Measurements from ENCODE around the gene EXOC1L. TPM values are rescaled to one million over a fixed set of nuclear protein-coding genes. Genes with fewer than 3 reads are reported as not detected.

Gene EXOC1L
- total and polyA plus RNA-seq, 2 of the 13 experiments (the other 11 are each of a cell fraction or from before 2014, with no cell fraction given): not detected

DNA sequence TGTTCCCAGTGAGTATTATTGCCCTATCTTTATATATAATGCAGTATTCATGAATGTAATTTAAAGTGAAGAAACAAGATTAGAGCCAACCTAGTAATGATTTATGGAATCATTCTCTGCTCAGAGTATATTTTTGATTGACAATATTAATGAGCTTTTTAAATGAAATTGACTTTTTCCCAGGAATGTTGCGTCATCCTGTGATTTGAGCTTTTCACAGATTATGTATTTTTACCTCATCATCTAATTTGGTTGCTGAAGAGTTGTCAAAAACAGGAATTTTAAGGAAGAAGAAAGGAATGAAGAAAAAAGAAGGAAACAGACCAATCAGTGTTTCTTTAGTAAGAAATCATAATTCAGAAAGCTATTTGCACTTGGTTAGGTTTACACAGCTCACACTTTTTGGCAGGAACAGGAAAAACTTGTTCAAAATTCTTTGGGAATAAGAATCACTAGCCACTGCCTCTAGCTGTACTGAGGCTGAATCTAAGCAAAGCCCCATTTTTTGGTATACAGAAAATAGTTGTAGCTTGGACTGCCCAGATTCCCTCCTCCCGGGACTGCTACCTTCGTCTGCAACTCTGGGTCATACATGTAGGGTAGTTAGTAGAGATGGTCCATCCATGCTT, 61.2 kb downstream of the EXOC1L start:
- H3K9ac ChIP-seq (ENCODE audit: insufficient read depth, low read depth, low read length): no peak overlapping the region
- no peaks in the 10 kb centered on the region for H3K79me2 ChIP-seq (ENCODE audit: insufficient read depth, low read length)
- H4K20me1 ChIP-seq (ENCODE audit: insufficient read depth, low read length): no peaks in the 10 kb centered on the region
- BruUV-seq (replicated peaks): no TSS peak
- TF ChIP-seq CEBPB (IDR thresholded peaks at IDR 0.05; ENCODE audit: borderline replicate concordance, low read depth, low read length) (peak; percentile 67), ZNF773 (CRISPR knock-in tag; IDR thresholded peaks at IDR 0.05; ENCODE audit: borderline replicate concordance) (no peak), YY1 (IDR thresholded peaks at IDR 0.05; ENCODE audit: insufficient read depth, insufficient replicate concordance, low read depth, low read length) (no peak), ZNF660 (CRISPR knock-in tag; IDR thresholded peaks at IDR 0.05; ENCODE audit: borderline replicate concordance, low read depth) (no peak), ARID2 (CRISPR knock-in tag; IDR thresholded peaks at IDR 0.05; ENCODE audit: borderline replicate concordance) (no peak), TCF7L2 (IDR thresholded peaks at IDR 0.05; ENCODE audit: low read depth, low read length) (no peak)
- TF ChIP-seq, protein P1, sequence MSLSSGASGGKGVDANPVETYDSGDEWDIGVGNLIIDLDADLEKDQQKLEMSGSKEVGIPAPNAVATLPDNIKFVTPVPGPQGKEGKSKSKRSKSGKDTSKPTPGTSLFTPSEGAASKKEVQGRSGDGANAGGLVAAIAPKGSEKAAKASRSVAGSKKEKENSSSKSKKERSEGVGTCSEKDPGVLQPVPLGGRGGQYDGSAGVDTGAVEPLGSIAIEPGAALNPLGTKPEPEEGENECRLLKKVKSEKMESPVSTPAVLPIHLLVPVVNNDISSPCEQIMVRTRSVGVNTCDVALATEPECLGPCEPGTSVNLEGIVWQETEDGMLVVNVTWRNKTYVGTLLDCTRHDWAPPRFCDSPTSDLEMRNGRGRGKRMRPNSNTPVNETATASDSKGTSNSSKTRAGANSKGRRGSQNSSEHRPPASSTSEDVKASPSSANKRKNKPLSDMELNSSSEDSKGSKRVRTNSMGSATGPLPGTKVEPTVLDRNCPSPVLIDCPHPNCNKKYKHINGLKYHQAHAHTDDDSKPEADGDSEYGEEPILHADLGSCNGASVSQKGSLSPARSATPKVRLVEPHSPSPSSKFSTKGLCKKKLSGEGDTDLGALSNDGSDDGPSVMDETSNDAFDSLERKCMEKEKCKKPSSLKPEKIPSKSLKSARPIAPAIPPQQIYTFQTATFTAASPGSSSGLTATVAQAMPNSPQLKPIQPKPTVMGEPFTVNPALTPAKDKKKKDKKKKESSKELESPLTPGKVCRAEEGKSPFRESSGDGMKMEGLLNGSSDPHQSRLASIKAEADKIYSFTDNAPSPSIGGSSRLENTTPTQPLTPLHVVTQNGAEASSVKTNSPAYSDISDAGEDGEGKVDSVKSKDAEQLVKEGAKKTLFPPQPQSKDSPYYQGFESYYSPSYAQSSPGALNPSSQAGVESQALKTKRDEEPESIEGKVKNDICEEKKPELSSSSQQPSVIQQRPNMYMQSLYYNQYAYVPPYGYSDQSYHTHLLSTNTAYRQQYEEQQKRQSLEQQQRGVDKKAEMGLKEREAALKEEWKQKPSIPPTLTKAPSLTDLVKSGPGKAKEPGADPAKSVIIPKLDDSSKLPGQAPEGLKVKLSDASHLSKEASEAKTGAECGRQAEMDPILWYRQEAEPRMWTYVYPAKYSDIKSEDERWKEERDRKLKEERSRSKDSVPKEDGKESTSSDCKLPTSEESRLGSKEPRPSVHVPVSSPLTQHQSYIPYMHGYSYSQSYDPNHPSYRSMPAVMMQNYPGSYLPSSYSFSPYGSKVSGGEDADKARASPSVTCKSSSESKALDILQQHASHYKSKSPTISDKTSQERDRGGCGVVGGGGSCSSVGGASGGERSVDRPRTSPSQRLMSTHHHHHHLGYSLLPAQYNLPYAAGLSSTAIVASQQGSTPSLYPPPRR (CRISPR knock-in tag; IDR thresholded peaks at IDR 0.05; ENCODE audit: borderline replicate concordance): no peak
- DNase-seq (ENCODE audit: low spot score) (no peak), FAIRE-seq (no peak), ATAC-seq (no peak)
- in situ Hi-C loops (cut with HindIII; ENCODE audit: extremely low pct_ligation_motif_present, low pct_unique_long_range_greater_than_20kb) (no loop called here), intact Hi-C loops (cut with micrococcal nuclease; ENCODE audit: unreplicated experiment) (no loop called here)
- no peaks in the 10 kb centered on the region for H3K27me3 ChIP-seq (ENCODE audit: control insufficient read depth in 1 of 2, insufficient read depth in 2 of 2, low read length in 2 of 2)
- CTCF ChIA-PET (ENCODE audit: low intra/inter-chr PET ratio, low total read pairs): no interaction called here
- no peak overlapping the region for H3K4me2 ChIP-seq (ENCODE audit: low read depth, low read length)
- no peaks in the 10 kb centered on the region for H3K4me1 ChIP-seq (ENCODE audit: insufficient read depth, low read length)
- H2AFZ ChIP-seq (ENCODE audit: low read length): no peak overlapping the region
- H3K4me3 ChIP-seq (replicated peaks in 1 of 3; ENCODE audit: insufficient read depth in 1 of 3, low read depth in 2 of 3, low read length in 3 of 3): no peak overlapping the region
- peaks cover 12% of the 10 kb centered on the region; the same call in 1 of the 2 replicates for H3K9me3 ChIP-seq (ENCODE audit: low read length)
- whole genome bisulfite sequencing (ENCODE audit: low lambda C conversion rate): 99% methylated on average over 3 of the region's 3 CpGs
- POLR2A ChIA-PET: no interaction called here
- no peak overlapping the region for H3K27ac ChIP-seq (ENCODE audit: extremely low read length, insufficient read depth, low read length)
- peaks cover 1 to 22% of the 10 kb centered on the region in 2 experiments for H3K36me3 ChIP-seq (replicated peaks in 1 of 2; ENCODE audit: control insufficient read depth in 1 of 2, insufficient read depth in 2 of 2, low read length in 2 of 2)

Data from HepG2 (cell line).